Uterus (tissue), 2 donors: ENCODE data around the gene TBC1D32.

ENCODE experiments used
- POLR2A ChIP-seq, 2 donors: fragments of 450-650 bp; IDR thresholded peaks; one replicate each; pipeline ENCODE4 v1.6.1; 2016; ENCODE audit warnings: antibody characterized with exemption in 2 of 2, mild to moderate bottlenecking in 1 of 2, moderate library complexity in 1 of 2
- TF ChIP-seq, protein P1 (sequence below), 4 experiments: fragments of 200-600 bp in 2 of 4; fragments of 450-650 bp in 2 of 4; sonication (generic) in 2 of 4; IDR thresholded peaks; one replicate each; pipeline ENCODE4 v1.5.1; 2016 to 2019; ENCODE audit warnings: antibody characterized with exemption in 4 of 4, mild to moderate bottlenecking in 2 of 4, moderate library complexity in 1 of 4

- TF ChIP-seq, protein P1, sequence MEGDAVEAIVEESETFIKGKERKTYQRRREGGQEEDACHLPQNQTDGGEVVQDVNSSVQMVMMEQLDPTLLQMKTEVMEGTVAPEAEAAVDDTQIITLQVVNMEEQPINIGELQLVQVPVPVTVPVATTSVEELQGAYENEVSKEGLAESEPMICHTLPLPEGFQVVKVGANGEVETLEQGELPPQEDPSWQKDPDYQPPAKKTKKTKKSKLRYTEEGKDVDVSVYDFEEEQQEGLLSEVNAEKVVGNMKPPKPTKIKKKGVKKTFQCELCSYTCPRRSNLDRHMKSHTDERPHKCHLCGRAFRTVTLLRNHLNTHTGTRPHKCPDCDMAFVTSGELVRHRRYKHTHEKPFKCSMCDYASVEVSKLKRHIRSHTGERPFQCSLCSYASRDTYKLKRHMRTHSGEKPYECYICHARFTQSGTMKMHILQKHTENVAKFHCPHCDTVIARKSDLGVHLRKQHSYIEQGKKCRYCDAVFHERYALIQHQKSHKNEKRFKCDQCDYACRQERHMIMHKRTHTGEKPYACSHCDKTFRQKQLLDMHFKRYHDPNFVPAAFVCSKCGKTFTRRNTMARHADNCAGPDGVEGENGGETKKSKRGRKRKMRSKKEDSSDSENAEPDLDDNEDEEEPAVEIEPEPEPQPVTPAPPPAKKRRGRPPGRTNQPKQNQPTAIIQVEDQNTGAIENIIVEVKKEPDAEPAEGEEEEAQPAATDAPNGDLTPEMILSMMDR (IDR thresholded peaks at IDR 0.05) = no peak
- TF ChIP-seq POLR2A (IDR thresholded peaks at IDR 0.05) = no peak
These were observed 117.4 kb downstream of the TBC1D32 start for GRCh38 chr6:121216928-121217327.
